GM23338 (cell line): Measurements from ENCODE around the gene MAG.

Source experiments
- TF ChIP-seq, protein P1 (sequence below), 2 experiments: fragments of 200-600 bp in 1 of 2; sonication (generic) in 1 of 2; conservative IDR thresholded peaks; 2 replicates each; pipeline versions ENCODE4 v1.5.1 to v1.6.1; 2016 to 2017; ENCODE audit warnings: antibody characterized with exemption in 2 of 2, low read depth in 2 of 2, mild to moderate bottlenecking in 2 of 2, moderate library complexity in 1 of 2
- TF ChIP-seq, protein P2 (sequence below): IDR thresholded peaks from one replicate; pipeline ENCODE4 v1.6.1; 2018; ENCODE audit warnings: antibody characterized with exemption; ENCODE audit not compliant: unreplicated experiment

DNA sequence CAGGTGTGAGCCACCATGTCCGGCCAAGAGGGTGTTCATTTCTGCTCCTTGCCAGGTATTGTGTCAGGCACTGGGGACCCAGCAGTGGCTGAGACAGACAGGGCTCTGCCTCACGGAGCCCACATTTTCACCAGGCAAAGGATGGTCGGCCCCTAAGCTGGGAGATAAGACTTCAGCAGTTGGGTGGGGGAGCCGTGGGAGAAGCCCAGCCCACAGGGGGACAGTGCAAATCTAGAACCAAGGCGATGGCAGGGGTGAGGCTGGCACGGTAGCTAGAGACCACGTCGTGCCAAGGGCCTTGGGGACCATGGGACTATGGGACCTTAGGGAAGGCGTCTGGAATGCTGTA lies 34.9 kb upstream of the MAG start:
- TF ChIP-seq, protein P1, sequence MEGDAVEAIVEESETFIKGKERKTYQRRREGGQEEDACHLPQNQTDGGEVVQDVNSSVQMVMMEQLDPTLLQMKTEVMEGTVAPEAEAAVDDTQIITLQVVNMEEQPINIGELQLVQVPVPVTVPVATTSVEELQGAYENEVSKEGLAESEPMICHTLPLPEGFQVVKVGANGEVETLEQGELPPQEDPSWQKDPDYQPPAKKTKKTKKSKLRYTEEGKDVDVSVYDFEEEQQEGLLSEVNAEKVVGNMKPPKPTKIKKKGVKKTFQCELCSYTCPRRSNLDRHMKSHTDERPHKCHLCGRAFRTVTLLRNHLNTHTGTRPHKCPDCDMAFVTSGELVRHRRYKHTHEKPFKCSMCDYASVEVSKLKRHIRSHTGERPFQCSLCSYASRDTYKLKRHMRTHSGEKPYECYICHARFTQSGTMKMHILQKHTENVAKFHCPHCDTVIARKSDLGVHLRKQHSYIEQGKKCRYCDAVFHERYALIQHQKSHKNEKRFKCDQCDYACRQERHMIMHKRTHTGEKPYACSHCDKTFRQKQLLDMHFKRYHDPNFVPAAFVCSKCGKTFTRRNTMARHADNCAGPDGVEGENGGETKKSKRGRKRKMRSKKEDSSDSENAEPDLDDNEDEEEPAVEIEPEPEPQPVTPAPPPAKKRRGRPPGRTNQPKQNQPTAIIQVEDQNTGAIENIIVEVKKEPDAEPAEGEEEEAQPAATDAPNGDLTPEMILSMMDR (conservative IDR thresholded peaks at IDR 0.05; ENCODE audit: low read depth in 2 of 2), result no peak
- TF ChIP-seq, protein P2, sequence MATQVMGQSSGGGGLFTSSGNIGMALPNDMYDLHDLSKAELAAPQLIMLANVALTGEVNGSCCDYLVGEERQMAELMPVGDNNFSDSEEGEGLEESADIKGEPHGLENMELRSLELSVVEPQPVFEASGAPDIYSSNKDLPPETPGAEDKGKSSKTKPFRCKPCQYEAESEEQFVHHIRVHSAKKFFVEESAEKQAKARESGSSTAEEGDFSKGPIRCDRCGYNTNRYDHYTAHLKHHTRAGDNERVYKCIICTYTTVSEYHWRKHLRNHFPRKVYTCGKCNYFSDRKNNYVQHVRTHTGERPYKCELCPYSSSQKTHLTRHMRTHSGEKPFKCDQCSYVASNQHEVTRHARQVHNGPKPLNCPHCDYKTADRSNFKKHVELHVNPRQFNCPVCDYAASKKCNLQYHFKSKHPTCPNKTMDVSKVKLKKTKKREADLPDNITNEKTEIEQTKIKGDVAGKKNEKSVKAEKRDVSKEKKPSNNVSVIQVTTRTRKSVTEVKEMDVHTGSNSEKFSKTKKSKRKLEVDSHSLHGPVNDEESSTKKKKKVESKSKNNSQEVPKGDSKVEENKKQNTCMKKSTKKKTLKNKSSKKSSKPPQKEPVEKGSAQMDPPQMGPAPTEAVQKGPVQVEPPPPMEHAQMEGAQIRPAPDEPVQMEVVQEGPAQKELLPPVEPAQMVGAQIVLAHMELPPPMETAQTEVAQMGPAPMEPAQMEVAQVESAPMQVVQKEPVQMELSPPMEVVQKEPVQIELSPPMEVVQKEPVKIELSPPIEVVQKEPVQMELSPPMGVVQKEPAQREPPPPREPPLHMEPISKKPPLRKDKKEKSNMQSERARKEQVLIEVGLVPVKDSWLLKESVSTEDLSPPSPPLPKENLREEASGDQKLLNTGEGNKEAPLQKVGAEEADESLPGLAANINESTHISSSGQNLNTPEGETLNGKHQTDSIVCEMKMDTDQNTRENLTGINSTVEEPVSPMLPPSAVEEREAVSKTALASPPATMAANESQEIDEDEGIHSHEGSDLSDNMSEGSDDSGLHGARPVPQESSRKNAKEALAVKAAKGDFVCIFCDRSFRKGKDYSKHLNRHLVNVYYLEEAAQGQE, result no peak
